ENCODE results near the gene LILRB4. TPM values are rescaled to one million over a fixed set of nuclear protein-coding genes. Genes with fewer than 3 reads are reported as not detected.
"Not testable (repeated sequence)": the region's sequence is repeated elsewhere in the genome, so short reads cannot be mapped to it uniquely, and the experiment has no call there.

The LILRB4 gene
- not detected in 2 replicates for polyA plus RNA-seq (2014; cell fraction: cytosol; rRNA removed)
- polyA plus RNA-seq (2014; cell fraction: nucleus; rRNA removed), result not detected in 2 replicates

- no peak for DNase-seq (ENCODE audit: low spot score)
Measured at GRCh38 chr19:54662730-54663129, at the start of gene LILRB4. TSS of gene LILRB4 (plus strand) at chr19:54662985. CDS start at chr19:54663034, 49 bp downstream.

- DNase-seq (ENCODE audit: low spot score), result no peak
Measured at GRCh38 chr19:54614726-54615125, 48.1 kb upstream of the LILRB4 start.

- no peak for DNase-seq (ENCODE audit: low spot score)
Measured at GRCh38 chr19:54616057-54616456, 46.7 kb upstream of the LILRB4 start.

GRCh38 chr19:54616821-54617560 lies 45.8 kb upstream of the LILRB4 start:
- DNase-seq (ENCODE audit: low spot score), result no peak

GRCh38 chr19:54620464-54620863 lies 42.3 kb upstream of the LILRB4 start:
- no peak for DNase-seq (ENCODE audit: low spot score)

GRCh38 chr19:54622431-54622830 lies 40.4 kb upstream of the LILRB4 start:
- DNase-seq (ENCODE audit: low spot score), result no peak

- DNase-seq (ENCODE audit: low spot score), result not testable (repeated sequence)
Measured at GRCh38 chr19:54624234-54624633, 38.6 kb upstream of the LILRB4 start.

GRCh38 chr19:54624934-54625730 lies 37.7 kb upstream of the LILRB4 start:
- not testable (repeated sequence) for DNase-seq (ENCODE audit: low spot score)

- DNase-seq (ENCODE audit: low spot score), result no peak
Measured at GRCh38 chr19:54626757-54627156, 36.0 kb upstream of the LILRB4 start.

GRCh38 chr19:54627912-54628311 lies 34.9 kb upstream of the LILRB4 start:
- not testable (repeated sequence) for DNase-seq (ENCODE audit: low spot score)

GRCh38 chr19:54630262-54630661 lies 32.5 kb upstream of the LILRB4 start, which contains the start of gene LILRB1:
TSS of gene LILRB1 (plus strand) at chr19:54630484. CDS start at chr19:54631074, 590 bp downstream.
- DNase-seq (ENCODE audit: low spot score), result not testable (repeated sequence)

GRCh38 chr19:54630782-54631181 lies 32.0 kb upstream of the LILRB4 start:
- DNase-seq (ENCODE audit: low spot score), result no peak

GRCh38 chr19:54631489-54632337 lies 31.1 kb upstream of the LILRB4 start:
- DNase-seq (ENCODE audit: low spot score), result not testable (repeated sequence)

- DNase-seq (ENCODE audit: low spot score), result not testable (repeated sequence)
Measured at GRCh38 chr19:54632517-54632916, 30.3 kb upstream of the LILRB4 start.

- DNase-seq (ENCODE audit: low spot score), result no peak
Measured at GRCh38 chr19:54633401-54633800, 29.4 kb upstream of the LILRB4 start.

- not testable (repeated sequence) for DNase-seq (ENCODE audit: low spot score)
Measured at GRCh38 chr19:54636081-54636480, 26.7 kb upstream of the LILRB4 start.

GRCh38 chr19:54638683-54639082 lies 24.1 kb upstream of the LILRB4 start:
- no peak for DNase-seq (ENCODE audit: low spot score)

- DNase-seq (ENCODE audit: low spot score), result not testable (repeated sequence)
Measured at GRCh38 chr19:54642953-54643352, 19.8 kb upstream of the LILRB4 start.

GRCh38 chr19:54643583-54643982 lies 19.2 kb upstream of the LILRB4 start:
- not testable (repeated sequence) for DNase-seq (ENCODE audit: low spot score)

GRCh38 chr19:54644056-54644455 lies 18.7 kb upstream of the LILRB4 start:
- no peak for DNase-seq (ENCODE audit: low spot score)

GRCh38 chr19:54646331-54646841 lies 16.4 kb upstream of the LILRB4 start:
- no peak for DNase-seq (ENCODE audit: low spot score)
